Neural cell (in vitro differentiated cells): ENCODE measurements around the gene CACNB2. TPM values are rescaled to one million over a fixed set of nuclear protein-coding genes. Genes with fewer than 3 reads are reported as not detected.

Source experiments
- H2AFZ ChIP-seq: fragments of 200-600, 300-800 bp; sonication (generic), shearing (Covaris generic); 2 replicates; pipeline ENCODE4 v1.6.0; 2014; ENCODE audit warnings: low read depth, mild to moderate bottlenecking, antibody characterized with exemption, low read length, moderate library complexity
- H3F3A ChIP-seq: fragments of 200-600 bp; shearing (Covaris generic); 2 replicates; pipeline ENCODE4 v1.6.1; 2016; ENCODE audit warnings: mild to moderate bottlenecking, moderate library complexity, mixed read lengths, antibody characterized with exemption, low read length; ENCODE audit not compliant: insufficient read depth, poor library complexity, severe bottlenecking
- H3K27ac ChIP-seq: fragments of 200-600, 300-800 bp; sonication (generic), shearing (Covaris generic); 2 replicates; pipeline ENCODE4 v1.5.1; 2014; ENCODE audit warnings: mild to moderate bottlenecking, low read length, moderate library complexity
- H3K27me3 ChIP-seq: fragments of 300-800, 200-600 bp; sonication (generic), shearing (Covaris generic); 2 replicates; pipeline ENCODE4 v1.6.0; 2014; ENCODE audit warnings: mild to moderate bottlenecking, low read depth, low read length, moderate library complexity; ENCODE audit not compliant: insufficient read depth
- H3K36me3 ChIP-seq: fragments of 300-800, 200-600 bp; sonication (generic), shearing (Covaris generic); 2 replicates; pipeline ENCODE4 v1.5.1; 2014; ENCODE audit warnings: mild to moderate bottlenecking, antibody characterized with exemption, low read length, moderate library complexity; ENCODE audit not compliant: insufficient read depth
- H3K4me2 ChIP-seq: fragments of 300-800, 200-600 bp; sonication (generic), shearing (Covaris generic); 2 replicates; pipeline ENCODE4 v1.6.0; 2014; ENCODE audit warnings: mild to moderate bottlenecking, low read length
- H3K4me3 ChIP-seq: fragments of 300-800, 200-600 bp; sonication (generic), shearing (Covaris generic); 2 replicates; pipeline ENCODE4 v1.5.1; 2014; ENCODE audit warnings: mild to moderate bottlenecking, low read length, moderate library complexity
- H3K79me2 ChIP-seq: fragments of 200-600 bp; shearing (Covaris generic); replicated peaks from 2 replicates; pipeline ENCODE4 v1.6.0; 2014; ENCODE audit warnings: mild to moderate bottlenecking, low read length, moderate library complexity; ENCODE audit not compliant: insufficient read depth
- H3K9ac ChIP-seq: fragments of 300-800, 200-600 bp; sonication (generic), shearing (Covaris generic); 2 replicates; pipeline ENCODE4 v1.6.1; 2016; ENCODE audit warnings: mild to moderate bottlenecking, low read length, mixed read lengths
- H3K9me2 ChIP-seq: fragments of 200-600 bp; shearing (Covaris generic); 2 replicates; pipeline ENCODE4 v1.6.1; 2016; ENCODE audit warnings: mild to moderate bottlenecking, low read length, mixed read lengths; ENCODE audit not compliant: insufficient read depth
- H3K9me3 ChIP-seq: fragments of 200-600, 300-800 bp; sonication (generic), shearing (Covaris generic); 2 replicates; pipeline ENCODE4 v1.6.1; 2016; ENCODE audit warnings: mild to moderate bottlenecking, mixed run types, low read length, moderate library complexity, mixed read lengths
- H4K20me1 ChIP-seq: fragments of 200-600 bp; shearing (Covaris generic); 2 replicates; pipeline ENCODE4 v1.6.1; 2016; ENCODE audit warnings: mild to moderate bottlenecking, mixed run types; ENCODE audit not compliant: insufficient read depth
- EP300 ChIP-seq: fragments of 450-650 bp; conservative IDR thresholded peaks from 2 replicates; pipeline ENCODE4 v1.6.1; 2014; ENCODE audit warnings: antibody characterized with exemption, mild to moderate bottlenecking, moderate library complexity; ENCODE audit not compliant: poor library complexity, severe bottlenecking
- EZH2 ChIP-seq: fragments of 200-600, 300-800 bp; shearing (Covaris generic), sonication (generic); IDR thresholded peaks from 2 replicates; pipeline ENCODE4 v1.6.1; 2014; ENCODE audit warnings: antibody characterized with exemption, low read length, borderline replicate concordance, mild to moderate bottlenecking; ENCODE audit not compliant: insufficient read depth, poor library complexity, severe bottlenecking
- MXI1 ChIP-seq: fragments of 450-650 bp; conservative IDR thresholded peaks from 2 replicates; pipeline ENCODE4 v1.6.1; 2014; ENCODE audit warnings: antibody characterized with exemption, mild to moderate bottlenecking; ENCODE audit not compliant: poor library complexity, severe bottlenecking
- POLR2AphosphoS5 ChIP-seq: IDR thresholded peaks from 2 replicates; pipeline ENCODE4 v1.6.1; 2012
- RAD21 ChIP-seq: fragments of 450-650 bp; conservative IDR thresholded peaks from 2 replicates; pipeline ENCODE4 v1.6.1; 2014; ENCODE audit warnings: antibody characterized with exemption, mild to moderate bottlenecking, moderate library complexity
- SMC3 ChIP-seq: fragments of 450-650 bp; conservative IDR thresholded peaks from 2 replicates; pipeline ENCODE4 v1.6.1; 2014; ENCODE audit warnings: antibody characterized with exemption, mild to moderate bottlenecking, moderate library complexity; ENCODE audit not compliant: poor library complexity
- TAF1 ChIP-seq: IDR thresholded peaks from 2 replicates; pipeline ENCODE4 v1.6.1; 2012; ENCODE audit warnings: low read depth
- polyA plus RNA-seq: library from polyadenylated mRNA; depleted of rRNA; stranded (reverse); fragments of >200 nt; gene quantifications from 2 replicates; pipeline ENCODE4 v1.2.3, GENCODE V29; 2014
- TF ChIP-seq, protein P1 (sequence below): fragments of 450-650 bp; IDR thresholded peaks from 2 replicates; pipeline ENCODE4 v1.5.1; 2014; ENCODE audit warnings: antibody characterized with exemption, mild to moderate bottlenecking, moderate library complexity; ENCODE audit not compliant: poor library complexity, severe bottlenecking
- TF ChIP-seq, protein P2 (sequence below): IDR thresholded peaks from 2 replicates; pipeline ENCODE4 v1.6.1; 2012; ENCODE audit warnings: borderline replicate concordance

CACNB2 gene
- polyA plus RNA-seq, 1 donor from 2014 or later = 14.3 TPM

DNA sequence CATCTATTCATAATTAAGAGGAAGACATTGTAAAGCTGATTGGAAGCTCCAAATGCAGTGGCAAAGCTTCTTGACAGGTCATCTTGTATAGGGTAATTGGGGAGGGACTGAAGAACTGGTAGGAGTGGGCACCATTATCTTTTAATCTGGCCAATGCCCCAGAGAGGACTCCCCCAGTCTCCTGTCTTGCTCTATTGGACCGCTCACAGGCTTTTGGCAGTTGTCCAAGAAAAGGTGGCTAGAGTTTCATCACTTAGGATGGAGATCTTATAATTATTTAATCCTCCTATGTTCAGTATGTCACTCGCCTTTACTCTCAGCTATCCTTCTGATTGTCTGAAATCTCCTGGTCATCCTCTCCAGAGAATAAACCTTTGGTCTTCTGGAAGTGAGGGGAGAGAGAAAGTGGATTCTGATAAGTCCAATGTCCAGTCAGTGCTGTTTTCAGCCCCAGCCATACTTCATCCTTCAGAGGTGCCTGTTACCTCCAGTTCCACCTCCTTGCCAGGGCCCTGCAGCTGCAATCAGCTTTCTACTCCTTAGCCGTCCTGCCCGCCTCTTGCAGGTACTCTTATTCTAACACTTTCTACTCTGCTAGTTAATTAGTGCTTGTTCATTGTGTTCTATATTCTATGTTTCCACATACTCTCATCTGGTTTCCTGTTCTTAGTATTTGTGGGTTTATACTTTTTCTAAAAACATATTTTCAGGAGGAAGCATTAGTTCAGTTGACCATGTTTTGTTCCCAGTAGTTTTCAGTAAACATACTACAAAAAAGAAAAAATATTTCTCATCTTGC lies 269.6 kb downstream of the CACNB2 start:
- Histone ChIP-seq H4K20me1 (no peaks in the 10 kb centered on the region), H3K27ac (no peak overlapping the region), H2AFZ (no peak overlapping the region), H3K27me3 (no peaks in the 10 kb centered on the region), H3K9me3 (no peaks in the 10 kb centered on the region), H3F3A (no peaks in the 10 kb centered on the region), H3K4me2 (no peak overlapping the region), H3K9ac (no peak overlapping the region), H3K79me2 (no peaks in the 10 kb centered on the region), H3K36me3 (no peaks in the 10 kb centered on the region), H3K4me3 (no peak overlapping the region), H3K9me2 (no peaks in the 10 kb centered on the region)
- no peak for TF ChIP-seq MXI1
- no peak for TF ChIP-seq EZH2
- no peak for TF ChIP-seq TAF1
- TF ChIP-seq, protein P1, sequence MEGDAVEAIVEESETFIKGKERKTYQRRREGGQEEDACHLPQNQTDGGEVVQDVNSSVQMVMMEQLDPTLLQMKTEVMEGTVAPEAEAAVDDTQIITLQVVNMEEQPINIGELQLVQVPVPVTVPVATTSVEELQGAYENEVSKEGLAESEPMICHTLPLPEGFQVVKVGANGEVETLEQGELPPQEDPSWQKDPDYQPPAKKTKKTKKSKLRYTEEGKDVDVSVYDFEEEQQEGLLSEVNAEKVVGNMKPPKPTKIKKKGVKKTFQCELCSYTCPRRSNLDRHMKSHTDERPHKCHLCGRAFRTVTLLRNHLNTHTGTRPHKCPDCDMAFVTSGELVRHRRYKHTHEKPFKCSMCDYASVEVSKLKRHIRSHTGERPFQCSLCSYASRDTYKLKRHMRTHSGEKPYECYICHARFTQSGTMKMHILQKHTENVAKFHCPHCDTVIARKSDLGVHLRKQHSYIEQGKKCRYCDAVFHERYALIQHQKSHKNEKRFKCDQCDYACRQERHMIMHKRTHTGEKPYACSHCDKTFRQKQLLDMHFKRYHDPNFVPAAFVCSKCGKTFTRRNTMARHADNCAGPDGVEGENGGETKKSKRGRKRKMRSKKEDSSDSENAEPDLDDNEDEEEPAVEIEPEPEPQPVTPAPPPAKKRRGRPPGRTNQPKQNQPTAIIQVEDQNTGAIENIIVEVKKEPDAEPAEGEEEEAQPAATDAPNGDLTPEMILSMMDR = no peak
- TF ChIP-seq EP300 = no peak
- no peak for TF ChIP-seq SMC3
- TF ChIP-seq, protein P2, sequence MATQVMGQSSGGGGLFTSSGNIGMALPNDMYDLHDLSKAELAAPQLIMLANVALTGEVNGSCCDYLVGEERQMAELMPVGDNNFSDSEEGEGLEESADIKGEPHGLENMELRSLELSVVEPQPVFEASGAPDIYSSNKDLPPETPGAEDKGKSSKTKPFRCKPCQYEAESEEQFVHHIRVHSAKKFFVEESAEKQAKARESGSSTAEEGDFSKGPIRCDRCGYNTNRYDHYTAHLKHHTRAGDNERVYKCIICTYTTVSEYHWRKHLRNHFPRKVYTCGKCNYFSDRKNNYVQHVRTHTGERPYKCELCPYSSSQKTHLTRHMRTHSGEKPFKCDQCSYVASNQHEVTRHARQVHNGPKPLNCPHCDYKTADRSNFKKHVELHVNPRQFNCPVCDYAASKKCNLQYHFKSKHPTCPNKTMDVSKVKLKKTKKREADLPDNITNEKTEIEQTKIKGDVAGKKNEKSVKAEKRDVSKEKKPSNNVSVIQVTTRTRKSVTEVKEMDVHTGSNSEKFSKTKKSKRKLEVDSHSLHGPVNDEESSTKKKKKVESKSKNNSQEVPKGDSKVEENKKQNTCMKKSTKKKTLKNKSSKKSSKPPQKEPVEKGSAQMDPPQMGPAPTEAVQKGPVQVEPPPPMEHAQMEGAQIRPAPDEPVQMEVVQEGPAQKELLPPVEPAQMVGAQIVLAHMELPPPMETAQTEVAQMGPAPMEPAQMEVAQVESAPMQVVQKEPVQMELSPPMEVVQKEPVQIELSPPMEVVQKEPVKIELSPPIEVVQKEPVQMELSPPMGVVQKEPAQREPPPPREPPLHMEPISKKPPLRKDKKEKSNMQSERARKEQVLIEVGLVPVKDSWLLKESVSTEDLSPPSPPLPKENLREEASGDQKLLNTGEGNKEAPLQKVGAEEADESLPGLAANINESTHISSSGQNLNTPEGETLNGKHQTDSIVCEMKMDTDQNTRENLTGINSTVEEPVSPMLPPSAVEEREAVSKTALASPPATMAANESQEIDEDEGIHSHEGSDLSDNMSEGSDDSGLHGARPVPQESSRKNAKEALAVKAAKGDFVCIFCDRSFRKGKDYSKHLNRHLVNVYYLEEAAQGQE = no peak
- TF ChIP-seq RAD21 = no peak
- no peak for TF ChIP-seq POLR2AphosphoS5

DNA sequence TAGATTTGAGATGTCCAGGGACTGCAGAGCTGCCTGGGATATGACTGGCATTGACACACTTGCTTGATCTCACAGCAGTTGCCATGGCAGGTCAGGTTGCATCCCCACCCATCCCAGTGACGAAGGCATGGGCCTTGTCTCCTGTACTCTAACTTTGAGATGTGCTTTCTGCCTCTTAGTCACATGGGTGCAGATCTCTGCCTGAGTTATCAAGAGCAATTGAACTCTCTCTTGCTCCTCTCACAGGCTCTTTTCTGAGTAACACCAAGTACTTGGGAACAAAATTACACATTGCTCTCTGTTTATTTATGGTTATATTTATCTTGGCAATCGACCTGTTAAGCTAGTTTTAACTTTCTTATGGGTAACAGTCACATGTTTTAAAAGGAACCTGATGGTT lies 273.8 kb downstream of the CACNB2 start:
- Histone ChIP-seq H3K9ac (no peak overlapping the region), H3K27ac (no peak overlapping the region)
- TF ChIP-seq, protein P2 = no peak

More for the DNA sequence above, 273.8 kb downstream of the CACNB2 start:
- Histone ChIP-seq H3F3A (no peaks in the 10 kb centered on the region), H3K9me2 (no peaks in the 10 kb centered on the region), H3K79me2 (no peaks in the 10 kb centered on the region), H3K4me2 (no peak overlapping the region), H3K36me3 (no peaks in the 10 kb centered on the region), H4K20me1 (no peaks in the 10 kb centered on the region), H2AFZ (no peak overlapping the region), H3K9me3 (no peaks in the 10 kb centered on the region), H3K27me3 (no peaks in the 10 kb centered on the region), H3K4me3 (no peak overlapping the region)
